ENCODE data around the gene ANKS3.

The ANKS3 gene

DNA sequence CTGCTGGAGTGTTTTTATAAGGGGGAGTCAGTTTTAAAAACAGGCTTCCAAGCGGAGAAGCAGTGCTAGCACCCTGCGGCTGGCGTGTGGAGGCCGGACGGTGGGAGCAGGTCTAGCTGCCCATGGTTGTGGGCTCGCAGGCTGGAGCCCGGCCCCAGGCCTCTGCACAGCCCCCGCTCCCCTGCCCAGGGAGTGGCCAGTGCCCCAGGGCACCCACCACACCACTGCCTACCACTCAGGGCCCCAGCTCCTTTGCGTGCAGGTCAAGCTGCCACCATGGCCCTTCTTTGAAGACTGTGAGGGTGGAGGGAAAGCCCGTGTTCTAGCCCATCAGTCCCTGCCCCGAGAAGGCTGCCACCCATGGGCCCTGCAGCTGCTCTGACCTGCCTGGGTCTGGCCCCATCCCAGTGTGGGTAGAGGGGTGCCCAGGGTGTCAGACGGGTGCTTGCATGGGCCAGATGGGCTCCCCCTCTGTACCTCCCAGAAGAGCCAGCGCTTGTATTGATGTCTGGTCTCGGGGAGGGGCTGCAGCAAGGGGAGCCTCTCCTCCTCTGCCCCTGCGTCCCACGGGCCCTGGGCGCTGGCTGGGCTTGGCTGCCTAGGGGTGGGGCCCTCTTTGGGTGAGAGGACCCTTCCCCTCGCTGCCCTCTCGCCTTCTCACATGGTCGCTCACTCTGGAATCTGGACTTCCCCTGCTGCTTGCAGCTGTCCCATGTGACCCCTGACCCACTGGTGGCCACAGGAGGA, 42.2 kb downstream of the ANKS3 start:
- Histone ChIP-seq H3K9me3 (no peaks in the 10 kb centered on the region), H3K27me3 (no peaks in the 10 kb centered on the region), H3K36me3 (peaks cover 60% of the 10 kb centered on the region), H3K4me1 (ENCODE audit: control insufficient read depth in 1 of 2, insufficient read depth in 1 of 2, low read depth in 1 of 2, low read length in 1 of 2) (peaks cover 31 to 46% of the 10 kb centered on the region in 2 experiments), H3K27ac (peak overlapping the region; percentile 89), H3K4me3 (ENCODE audit: low read depth in 1 of 2, low read length in 1 of 2) (peak overlapping the region; percentile 89 to 90)
- TF ChIP-seq, protein P1, sequence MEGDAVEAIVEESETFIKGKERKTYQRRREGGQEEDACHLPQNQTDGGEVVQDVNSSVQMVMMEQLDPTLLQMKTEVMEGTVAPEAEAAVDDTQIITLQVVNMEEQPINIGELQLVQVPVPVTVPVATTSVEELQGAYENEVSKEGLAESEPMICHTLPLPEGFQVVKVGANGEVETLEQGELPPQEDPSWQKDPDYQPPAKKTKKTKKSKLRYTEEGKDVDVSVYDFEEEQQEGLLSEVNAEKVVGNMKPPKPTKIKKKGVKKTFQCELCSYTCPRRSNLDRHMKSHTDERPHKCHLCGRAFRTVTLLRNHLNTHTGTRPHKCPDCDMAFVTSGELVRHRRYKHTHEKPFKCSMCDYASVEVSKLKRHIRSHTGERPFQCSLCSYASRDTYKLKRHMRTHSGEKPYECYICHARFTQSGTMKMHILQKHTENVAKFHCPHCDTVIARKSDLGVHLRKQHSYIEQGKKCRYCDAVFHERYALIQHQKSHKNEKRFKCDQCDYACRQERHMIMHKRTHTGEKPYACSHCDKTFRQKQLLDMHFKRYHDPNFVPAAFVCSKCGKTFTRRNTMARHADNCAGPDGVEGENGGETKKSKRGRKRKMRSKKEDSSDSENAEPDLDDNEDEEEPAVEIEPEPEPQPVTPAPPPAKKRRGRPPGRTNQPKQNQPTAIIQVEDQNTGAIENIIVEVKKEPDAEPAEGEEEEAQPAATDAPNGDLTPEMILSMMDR (IDR thresholded peaks at IDR 0.05): no peak

DNA sequence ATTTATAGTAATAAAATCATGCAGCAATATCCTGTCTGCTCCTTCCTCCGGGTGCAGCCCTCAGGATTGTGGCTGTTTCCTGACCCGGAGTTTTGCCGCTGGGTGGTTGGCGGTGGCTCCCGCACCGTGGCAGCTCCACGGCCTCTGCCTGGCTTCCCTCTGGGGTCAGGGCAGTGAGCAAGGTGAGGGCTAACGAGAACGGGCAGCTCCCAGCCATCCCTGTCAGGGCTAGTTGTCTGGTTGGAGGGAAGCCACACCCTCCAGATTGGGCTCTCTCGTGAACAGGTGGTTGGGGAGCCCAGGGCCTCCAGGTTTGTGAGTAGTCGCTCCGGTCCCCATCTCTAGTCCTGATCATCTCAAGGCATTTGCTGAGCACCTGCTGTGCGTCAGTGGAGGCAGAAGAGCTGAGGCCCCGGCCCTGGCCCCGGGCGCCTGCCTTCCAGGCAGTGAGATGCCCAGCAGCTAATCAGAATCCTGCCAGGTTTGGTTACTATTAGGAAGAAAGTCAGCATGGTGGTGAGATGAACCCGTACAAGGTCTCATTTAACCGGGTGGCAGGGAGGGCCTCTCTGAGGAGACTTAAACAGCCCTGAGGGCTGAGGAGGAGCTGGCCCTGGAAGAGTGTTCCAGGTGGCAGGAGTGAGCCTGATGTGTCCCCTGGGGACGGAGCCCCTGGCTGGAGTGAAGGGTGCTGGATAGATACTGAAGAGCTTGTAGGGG, 43.0 kb downstream of the ANKS3 start:
- Histone ChIP-seq H3K27me3 (no peaks in the 10 kb centered on the region), H3K36me3 (peaks cover 60% of the 10 kb centered on the region)

DNA sequence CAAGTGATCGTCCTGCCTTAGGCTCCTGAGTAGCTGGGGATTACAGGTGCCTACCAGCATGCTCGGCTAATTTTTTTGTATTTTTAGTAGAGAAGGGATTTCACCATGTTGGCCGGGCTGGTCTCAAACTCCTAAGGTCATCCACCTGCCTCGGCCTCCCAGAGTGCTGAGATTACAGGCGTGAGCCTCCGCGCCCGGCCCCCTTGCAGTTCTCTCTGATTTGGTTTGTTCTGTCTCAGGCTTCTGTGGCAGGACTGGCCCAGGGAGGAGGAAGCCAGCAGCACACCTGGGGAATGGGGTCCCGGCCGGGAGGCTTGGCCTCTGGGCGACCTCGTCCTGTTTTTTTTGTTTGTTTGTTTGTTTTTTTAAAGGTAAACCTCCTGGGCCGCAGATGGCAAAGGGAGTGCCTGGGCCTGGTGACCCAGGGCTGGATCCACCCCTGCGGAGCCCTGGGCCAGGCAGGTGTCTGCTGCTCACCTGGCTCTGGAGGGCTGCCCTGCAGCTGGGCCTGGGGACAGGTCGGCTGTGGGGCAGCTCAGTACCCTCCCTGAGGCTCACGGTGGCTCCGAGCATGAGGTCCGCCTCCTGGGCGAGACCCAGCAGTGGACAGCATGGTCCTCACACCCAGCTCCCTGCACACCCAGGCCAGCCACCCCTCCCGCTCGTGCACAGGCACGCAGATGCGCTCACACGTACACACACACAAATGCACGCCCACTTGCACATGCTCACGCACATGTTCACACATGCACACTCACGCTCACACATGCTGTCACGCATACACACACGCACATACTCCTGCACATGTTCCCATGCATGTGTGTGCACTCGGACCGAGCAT, 44.0 kb downstream of the ANKS3 start:
- TF ChIP-seq, protein P1 (IDR thresholded peaks at IDR 0.05): no peak
- no peak overlapping the region for H3K27ac ChIP-seq
- no peaks in the 10 kb centered on the region for H3K27me3 ChIP-seq
- H3K4me3 ChIP-seq (ENCODE audit: low read depth in 1 of 2, low read length in 1 of 2): no peak overlapping the region
- peaks cover 31 to 46% of the 10 kb centered on the region in 2 experiments for H3K4me1 ChIP-seq (ENCODE audit: control insufficient read depth in 1 of 2, insufficient read depth in 1 of 2, low read depth in 1 of 2, low read length in 1 of 2)
- H3K36me3 ChIP-seq: peaks cover 60% of the 10 kb centered on the region
- no peaks in the 10 kb centered on the region for H3K9me3 ChIP-seq

More for the DNA sequence above, 43.0 kb downstream of the ANKS3 start:
- Histone ChIP-seq H3K9me3 (no peaks in the 10 kb centered on the region), H3K27ac (peak overlapping the region; percentile 89), H3K4me1 (ENCODE audit: control insufficient read depth in 1 of 2, insufficient read depth in 1 of 2, low read depth in 1 of 2, low read length in 1 of 2) (peaks cover 31 to 46% of the 10 kb centered on the region in 2 experiments), H3K4me3 (ENCODE audit: low read depth in 1 of 2, low read length in 1 of 2) (no peak overlapping the region)
- TF ChIP-seq, protein P1 (IDR thresholded peaks at IDR 0.05): no peak

DNA sequence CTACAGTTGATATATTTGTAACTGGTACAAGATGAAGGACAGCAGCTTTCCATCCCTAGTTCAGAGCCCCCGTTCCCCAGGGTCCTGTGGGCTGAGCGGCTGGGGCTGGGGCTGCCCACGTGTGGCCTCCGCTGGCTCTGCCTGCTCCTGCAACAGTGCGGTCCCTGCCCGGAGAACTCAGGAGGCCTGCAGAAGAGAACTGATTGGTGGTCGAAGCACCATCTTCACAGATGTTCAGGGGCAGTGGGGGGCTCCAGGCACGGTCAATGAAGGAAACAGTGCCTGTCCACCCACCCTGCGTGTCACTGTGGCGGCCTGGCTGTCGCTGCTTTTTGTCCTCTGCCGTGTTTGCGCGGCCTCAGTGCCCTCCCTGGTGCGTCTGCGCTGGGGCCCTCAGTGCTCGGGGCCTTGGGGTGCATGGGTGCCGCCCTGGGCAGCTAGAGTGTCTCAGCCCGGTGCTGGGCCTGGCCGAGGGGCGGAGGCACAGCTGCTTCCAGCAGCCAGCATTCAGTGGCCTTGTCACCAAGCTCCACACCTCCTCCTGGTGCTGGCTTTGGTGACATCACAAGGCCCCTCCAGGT, 44.9 kb downstream of the ANKS3 start:
- Histone ChIP-seq H3K4me3 (ENCODE audit: low read depth in 1 of 2, low read length in 1 of 2) (no peak overlapping the region), H3K27ac (no peak overlapping the region), H3K27me3 (no peaks in the 10 kb centered on the region), H3K4me1 (ENCODE audit: control insufficient read depth in 1 of 2, insufficient read depth in 1 of 2, low read depth in 1 of 2, low read length in 1 of 2) (peaks cover 31 to 38% of the 10 kb centered on the region in 2 experiments), H3K36me3 (peaks cover 67% of the 10 kb centered on the region), H3K9me3 (no peaks in the 10 kb centered on the region)
- TF ChIP-seq, protein P1 (IDR thresholded peaks at IDR 0.05): no peak

DNA sequence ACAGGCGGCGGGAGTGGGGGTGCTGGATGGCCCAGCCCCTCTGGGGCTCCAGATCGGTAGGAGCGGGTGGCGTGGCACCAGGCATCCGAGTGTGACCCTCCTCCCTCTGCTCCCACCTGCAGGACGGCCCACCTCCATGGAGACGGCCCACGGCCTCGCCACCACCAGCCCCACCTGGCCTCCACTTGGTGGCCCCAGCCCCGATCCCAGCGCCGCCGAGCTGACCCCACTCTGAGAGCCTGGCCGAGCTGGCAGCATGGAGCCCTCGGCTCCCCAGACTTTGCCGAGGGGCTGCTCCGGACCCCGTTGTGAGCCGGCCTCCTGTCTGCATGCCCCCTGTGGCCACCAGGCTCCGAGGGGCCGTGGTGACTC, 45.4 kb downstream of the ANKS3 start:
- TF ChIP-seq, protein P1 (IDR thresholded peaks at IDR 0.05): no peak
- H3K4me3 ChIP-seq (ENCODE audit: low read depth in 1 of 2, low read length in 1 of 2): no peak overlapping the region
- no peaks in the 10 kb centered on the region for H3K9me3 ChIP-seq
- no peak overlapping the region for H3K27ac ChIP-seq
- H3K36me3 ChIP-seq: peaks cover 72% of the 10 kb centered on the region
- H3K4me1 ChIP-seq (ENCODE audit: control insufficient read depth in 1 of 2, insufficient read depth in 1 of 2, low read depth in 1 of 2, low read length in 1 of 2): peaks cover 31 to 36% of the 10 kb centered on the region in 2 experiments
- H3K27me3 ChIP-seq: no peaks in the 10 kb centered on the region
